ENCODE data around the gene MYH7.
"Not testable (repeated sequence)": the region's sequence is repeated elsewhere in the genome, so short reads cannot be mapped to it uniquely, and the experiment has no call there.

Gene MYH7

DNA sequence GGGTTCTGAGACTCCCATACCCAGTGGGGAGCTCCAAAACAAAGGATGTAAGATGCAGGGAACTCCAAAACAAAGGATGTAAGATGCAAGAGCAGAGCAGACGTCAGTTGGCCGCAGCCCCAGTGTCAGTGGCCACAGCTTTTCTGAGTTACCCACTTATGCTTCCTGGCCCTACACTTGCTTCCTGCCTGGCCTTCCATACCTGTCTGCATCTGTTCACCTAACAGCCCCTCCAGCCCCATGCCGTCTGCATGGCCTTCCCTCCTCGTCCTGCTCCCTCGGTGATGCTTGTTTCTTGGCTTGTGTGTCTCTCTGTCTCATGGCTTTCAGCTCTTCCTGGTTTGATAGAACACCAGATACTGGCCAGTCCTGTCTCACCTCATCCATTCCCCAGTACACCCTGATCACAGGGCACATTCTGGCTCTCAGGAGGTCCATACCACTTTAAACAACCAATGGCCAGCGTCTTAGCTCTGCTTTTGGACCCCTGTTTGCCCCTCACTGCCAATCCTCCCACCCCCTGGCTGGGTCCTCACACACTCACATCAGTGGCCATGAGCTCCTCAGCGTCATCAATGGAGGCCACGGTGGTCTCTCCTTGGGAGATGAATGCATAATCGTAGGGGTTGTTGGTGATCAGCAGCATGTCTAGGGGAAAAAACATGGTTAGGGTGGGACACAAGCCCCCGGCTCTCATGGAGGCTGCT is 5.3 kb downstream of the MYH7 start:
- no peak overlapping the region for H3K4me3 ChIP-seq (ENCODE audit: low read depth, low read length)
- CTCF ChIA-PET: no interaction called here
- no peaks in the 10 kb centered on the region for H3K4me1 ChIP-seq (ENCODE audit: control insufficient read depth, insufficient read depth, low read length)
- no peaks in the 10 kb centered on the region for H3K9me3 ChIP-seq (ENCODE audit: control insufficient read depth, insufficient read depth, low read depth, low read length)
- TF ChIP-seq ZNF292 (tag by site-specific recombination; IDR thresholded peaks at IDR 0.05; ENCODE audit: borderline replicate concordance, low read depth) (no peak), ZSCAN16 (tag by site-specific recombination; IDR thresholded peaks at IDR 0.05) (no peak), ZNF16 (tag by site-specific recombination; IDR thresholded peaks at IDR 0.05; ENCODE audit: low read depth) (no peak), ZNF629 (tag by site-specific recombination; IDR thresholded peaks at IDR 0.05) (no peak), ZNF239 (tag by site-specific recombination; IDR thresholded peaks at IDR 0.05) (no peak), ZNF140 (tag by site-specific recombination; IDR thresholded peaks at IDR 0.05) (no peak)
- TF ChIP-seq, protein P1, sequence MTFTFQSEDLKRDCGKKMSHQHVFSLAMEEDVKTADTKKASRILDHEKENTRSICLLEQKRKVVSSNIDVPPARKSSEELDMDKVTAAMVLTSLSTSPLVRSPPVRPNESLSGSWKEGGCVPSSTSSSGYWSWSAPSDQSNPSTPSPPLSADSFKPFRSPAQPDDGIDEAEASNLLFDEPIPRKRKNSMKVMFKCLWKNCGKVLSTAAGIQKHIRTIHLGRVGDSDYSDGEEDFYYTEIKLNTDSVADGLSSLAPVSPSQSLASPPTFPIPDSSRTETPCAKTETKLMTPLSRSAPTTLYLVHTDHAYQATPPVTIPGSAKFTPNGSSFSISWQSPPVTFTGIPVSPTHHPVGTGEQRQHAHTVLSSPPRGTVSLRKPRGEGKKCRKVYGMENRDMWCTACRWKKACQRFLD (tag by site-specific recombination; IDR thresholded peaks at IDR 0.05): no peak
- TF ChIP-seq, protein P2, sequence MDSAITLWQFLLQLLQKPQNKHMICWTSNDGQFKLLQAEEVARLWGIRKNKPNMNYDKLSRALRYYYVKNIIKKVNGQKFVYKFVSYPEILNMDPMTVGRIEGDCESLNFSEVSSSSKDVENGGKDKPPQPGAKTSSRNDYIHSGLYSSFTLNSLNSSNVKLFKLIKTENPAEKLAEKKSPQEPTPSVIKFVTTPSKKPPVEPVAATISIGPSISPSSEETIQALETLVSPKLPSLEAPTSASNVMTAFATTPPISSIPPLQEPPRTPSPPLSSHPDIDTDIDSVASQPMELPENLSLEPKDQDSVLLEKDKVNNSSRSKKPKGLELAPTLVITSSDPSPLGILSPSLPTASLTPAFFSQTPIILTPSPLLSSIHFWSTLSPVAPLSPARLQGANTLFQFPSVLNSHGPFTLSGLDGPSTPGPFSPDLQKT (IDR thresholded peaks at IDR 0.05; ENCODE audit: borderline replicate concordance, low read depth, low read length): no peak
- POLR2A ChIA-PET: no interaction called here
- H3K27ac ChIP-seq (ENCODE audit: extremely low read depth, low read depth, low read length): no peak overlapping the region
- no peaks in the 10 kb centered on the region for H3K36me3 ChIP-seq (ENCODE audit: control insufficient read depth in 2 of 2, insufficient read depth in 1 of 2, low read length in 2 of 2)

DNA sequence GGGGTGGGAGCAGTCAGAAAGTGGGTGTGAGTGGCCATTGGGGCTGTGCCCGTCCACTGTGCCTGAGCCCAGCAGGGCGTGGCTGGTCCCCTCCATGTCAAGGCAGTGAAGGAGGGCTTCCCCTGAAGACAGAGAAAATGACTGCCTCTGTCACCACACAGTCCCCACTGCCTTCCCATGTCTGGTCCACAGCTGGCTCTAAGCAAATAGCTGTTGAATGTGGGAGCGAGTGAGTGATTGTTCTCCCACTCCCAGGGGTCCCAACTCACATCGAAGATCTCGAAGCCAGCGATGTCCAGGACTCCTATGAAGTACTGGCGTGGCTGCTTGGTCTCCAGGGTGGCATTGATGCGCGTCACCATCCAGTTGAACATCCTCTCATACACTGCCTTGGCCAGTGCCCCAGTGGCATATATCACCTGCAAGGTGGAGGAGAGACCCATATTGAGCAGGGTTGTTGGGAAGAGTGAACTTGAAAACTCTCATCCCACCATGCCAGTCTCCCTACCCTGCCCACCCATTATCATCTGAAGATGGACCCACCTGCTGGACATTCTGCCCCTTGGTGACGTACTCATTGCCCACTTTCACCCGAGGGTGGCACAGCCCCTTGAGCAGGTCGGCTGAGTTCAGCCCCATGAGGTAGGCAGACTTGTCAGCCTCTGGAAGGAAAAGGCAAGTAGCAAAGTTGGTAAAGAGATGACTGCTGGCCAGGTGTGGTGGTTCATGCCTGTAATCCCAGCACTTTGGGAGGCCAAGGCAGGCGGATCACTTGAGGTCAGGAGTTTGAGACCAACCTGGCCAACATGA is 6.6 kb downstream of the MYH7 start:
- POLR2A ChIA-PET: no interaction called here
- H3K9me3 ChIP-seq (ENCODE audit: control insufficient read depth, insufficient read depth, low read depth, low read length): no peaks in the 10 kb centered on the region
- CTCF ChIA-PET: no interaction called here
- no peak overlapping the region for H3K4me3 ChIP-seq (ENCODE audit: low read depth, low read length)
- no peaks in the 10 kb centered on the region for H3K36me3 ChIP-seq (ENCODE audit: control insufficient read depth in 2 of 2, insufficient read depth in 1 of 2, low read length in 2 of 2)
- no peaks in the 10 kb centered on the region for H3K4me1 ChIP-seq (ENCODE audit: control insufficient read depth, insufficient read depth, low read length)
- H3K27ac ChIP-seq (ENCODE audit: extremely low read depth, low read depth, low read length): no peak overlapping the region
- TF ChIP-seq, protein P3, sequence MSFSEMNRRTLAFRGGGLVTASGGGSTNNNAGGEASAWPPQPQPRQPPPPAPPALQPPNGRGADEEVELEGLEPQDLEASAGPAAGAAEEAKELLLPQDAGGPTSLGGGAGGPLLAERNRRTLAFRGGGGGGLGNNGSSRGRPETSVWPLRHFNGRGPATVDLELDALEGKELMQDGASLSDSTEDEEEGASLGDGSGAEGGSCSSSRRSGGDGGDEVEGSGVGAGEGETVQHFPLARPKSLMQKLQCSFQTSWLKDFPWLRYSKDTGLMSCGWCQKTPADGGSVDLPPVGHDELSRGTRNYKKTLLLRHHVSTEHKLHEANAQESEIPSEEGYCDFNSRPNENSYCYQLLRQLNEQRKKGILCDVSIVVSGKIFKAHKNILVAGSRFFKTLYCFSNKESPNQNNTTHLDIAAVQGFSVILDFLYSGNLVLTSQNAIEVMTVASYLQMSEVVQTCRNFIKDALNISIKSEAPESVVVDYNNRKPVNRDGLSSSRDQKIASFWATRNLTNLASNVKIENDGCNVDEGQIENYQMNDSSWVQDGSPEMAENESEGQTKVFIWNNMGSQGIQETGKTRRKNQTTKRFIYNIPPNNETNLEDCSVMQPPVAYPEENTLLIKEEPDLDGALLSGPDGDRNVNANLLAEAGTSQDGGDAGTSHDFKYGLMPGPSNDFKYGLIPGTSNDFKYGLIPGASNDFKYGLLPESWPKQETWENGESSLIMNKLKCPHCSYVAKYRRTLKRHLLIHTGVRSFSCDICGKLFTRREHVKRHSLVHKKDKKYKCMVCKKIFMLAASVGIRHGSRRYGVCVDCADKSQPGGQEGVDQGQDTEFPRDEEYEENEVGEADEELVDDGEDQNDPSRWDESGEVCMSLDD (tag by site-specific recombination; IDR thresholded peaks at IDR 0.05): no peak
- TF ChIP-seq ZFP37 (tag by site-specific recombination; IDR thresholded peaks at IDR 0.05) (no peak), ZNF202 (tag by site-specific recombination; IDR thresholded peaks at IDR 0.05; ENCODE audit: borderline replicate concordance) (no peak), ZNF121 (tag by site-specific recombination; IDR thresholded peaks at IDR 0.05) (no peak), ZNF350 (tag by site-specific recombination; IDR thresholded peaks at IDR 0.05) (no peak), MZF1 (tag by site-specific recombination; IDR thresholded peaks at IDR 0.05; ENCODE audit: borderline replicate concordance) (no peak), ZNF830 (tag by site-specific recombination; IDR thresholded peaks at IDR 0.05; ENCODE audit: low read depth) (no peak), ZNF223 (tag by site-specific recombination; IDR thresholded peaks at IDR 0.05) (no peak), ZNF548 (tag by site-specific recombination; IDR thresholded peaks at IDR 0.05) (no peak), ZNF184 (tag by site-specific recombination; IDR thresholded peaks at IDR 0.05) (no peak), ZNF239 (tag by site-specific recombination; IDR thresholded peaks at IDR 0.05) (no peak)
- TF ChIP-seq, protein P4, sequence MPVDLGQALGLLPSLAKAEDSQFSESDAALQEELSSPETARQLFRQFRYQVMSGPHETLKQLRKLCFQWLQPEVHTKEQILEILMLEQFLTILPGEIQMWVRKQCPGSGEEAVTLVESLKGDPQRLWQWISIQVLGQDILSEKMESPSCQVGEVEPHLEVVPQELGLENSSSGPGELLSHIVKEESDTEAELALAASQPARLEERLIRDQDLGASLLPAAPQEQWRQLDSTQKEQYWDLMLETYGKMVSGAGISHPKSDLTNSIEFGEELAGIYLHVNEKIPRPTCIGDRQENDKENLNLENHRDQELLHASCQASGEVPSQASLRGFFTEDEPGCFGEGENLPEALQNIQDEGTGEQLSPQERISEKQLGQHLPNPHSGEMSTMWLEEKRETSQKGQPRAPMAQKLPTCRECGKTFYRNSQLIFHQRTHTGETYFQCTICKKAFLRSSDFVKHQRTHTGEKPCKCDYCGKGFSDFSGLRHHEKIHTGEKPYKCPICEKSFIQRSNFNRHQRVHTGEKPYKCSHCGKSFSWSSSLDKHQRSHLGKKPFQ (tag by site-specific recombination; IDR thresholded peaks at IDR 0.05): no peak

DNA sequence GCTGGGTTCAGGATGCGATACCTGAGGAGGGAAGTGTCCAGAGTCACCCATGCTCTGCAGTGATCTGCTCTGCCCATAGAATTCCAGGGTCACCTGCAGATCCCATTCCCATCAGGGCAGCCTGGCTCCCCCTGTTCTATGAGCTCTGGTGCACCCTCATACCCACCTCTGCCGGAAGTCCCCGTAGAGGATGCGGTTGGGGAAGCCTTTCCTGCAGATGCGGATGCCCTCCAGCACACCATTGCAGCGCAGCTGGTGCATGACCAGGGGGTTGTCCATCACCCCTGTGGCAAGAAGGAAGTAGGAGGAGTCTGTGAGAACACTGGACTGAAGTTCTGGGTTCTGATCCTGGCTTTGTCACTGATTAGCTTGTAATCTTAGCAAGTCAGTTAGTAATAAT is 9.7 kb downstream of the MYH7 start:
- H3K27ac ChIP-seq (ENCODE audit: extremely low read depth, low read depth, low read length); H3K9me3 ChIP-seq (ENCODE audit: control insufficient read depth, insufficient read depth, low read depth, low read length); POLR2A ChIA-PET; H3K36me3 ChIP-seq (ENCODE audit: control insufficient read depth in 2 of 2, insufficient read depth in 1 of 2, low read length in 2 of 2); H3K4me3 ChIP-seq (ENCODE audit: low read depth, low read length); H3K4me1 ChIP-seq (ENCODE audit: control insufficient read depth, insufficient read depth, low read length): not testable (repeated sequence)
- CTCF ChIA-PET: interaction anchor here (0.6 to 1.4 kb wide), 2 partner anchors 30 to 46 kb away, joined by 4 to 5 read pairs; no protein-coding TSS in a partner anchor

Measured in HEK293 (cell line).